H1 (cell line): ENCODE measurements around the gene ERFE. TPM values are rescaled to one million over a fixed set of nuclear protein-coding genes. Genes with fewer than 3 reads are reported as not detected.

Source experiments
- CTCF ChIA-PET: fragments of 300-600 bp; sonication (Branson Sonifier 250); formaldehyde crosslinking; loops from one replicate; lab custom pipeline; 2021; ENCODE audit not compliant: partially characterized antibody; lab: Charles Lee
- POLR2A ChIA-PET: fragments of 300-600 bp; sonication (Branson Sonifier 250); formaldehyde crosslinking; loops from one replicate; lab custom pipeline; 2021; ENCODE audit warnings: inconsistent platforms; ENCODE audit not compliant: partially characterized antibody; lab: Charles Lee
- DNase-seq, 2 experiments: peaks; one replicate each; pipeline versions ENCODE4 v3.0.0 to v3.0.0-alpha.2; 2010 to 2022; ENCODE audit warnings: low spot score in 2 of 2, low read depth in 1 of 2, mixed read lengths in 1 of 2
- FAIRE-seq: peaks from 2 replicates; lab custom pipeline; 2011; peaks lifted over from hg19 to GRCh38; lab: Jason Lieb, UNC
- H2AFZ ChIP-seq: 2 replicates; pipeline ENCODE4 v1.8.1; 2012; ENCODE audit warnings: low read length, inconsistent platforms
- H2AK5ac ChIP-seq: 2 replicates; pipeline ENCODE4 v1.6.1; 2013; ENCODE audit warnings: low read depth, low read length
- H2BK120ac ChIP-seq: replicated peaks from 2 replicates; pipeline ENCODE3; 2013; ENCODE audit warnings: low read depth, low read length, inconsistent platforms
- H2BK12ac ChIP-seq: 2 replicates; pipeline ENCODE4 v1.6.1; 2013; ENCODE audit warnings: low read depth, low read length
- H2BK15ac ChIP-seq: 2 replicates; pipeline ENCODE4 v1.6.1; 2013; ENCODE audit warnings: low read length
- H2BK20ac ChIP-seq: 2 replicates; pipeline ENCODE4 v1.6.1; 2013; ENCODE audit warnings: low read length
- H2BK5ac ChIP-seq: 2 replicates; pipeline ENCODE4 v1.6.1; 2013; ENCODE audit warnings: low read depth, low read length
- H3K14ac ChIP-seq: 2 replicates; pipeline ENCODE4 v1.6.1; 2013; ENCODE audit warnings: inconsistent platforms; ENCODE audit not compliant: insufficient read length
- H3K18ac ChIP-seq: 2 replicates; pipeline ENCODE4 v1.6.1; 2013; ENCODE audit warnings: low read length; ENCODE audit errors: extremely low read depth
- H3K23ac ChIP-seq: 2 replicates; pipeline ENCODE4 v1.6.1; 2013; ENCODE audit warnings: inconsistent platforms; ENCODE audit not compliant: insufficient read length
- H3K23me2 ChIP-seq: 2 replicates; pipeline ENCODE4 v1.6.1; 2013; ENCODE audit warnings: low read depth, low read length
- H3K27ac ChIP-seq: 2 replicates; pipeline ENCODE4 v1.6.1; 2011; ENCODE audit warnings: low read depth, low read length, inconsistent platforms
- H3K27me3 ChIP-seq, 4 experiments: replicated peaks in 1 of 4; 1 replicate in 1 of 4; 2 replicates in 3 of 4; pipeline versions ENCODE4 v1.6.1 to v1.8.1; 2011 to 2013; ENCODE audit warnings: low read length in 3 of 4, mild to moderate bottlenecking in 3 of 4, inconsistent platforms in 2 of 4, mixed read lengths in 2 of 4, moderate library complexity in 1 of 4; ENCODE audit not compliant: control insufficient read depth in 3 of 4, insufficient read depth in 3 of 4; ENCODE audit errors: extremely low read depth in 1 of 4
- H3K36me3 ChIP-seq, 4 experiments: 2 replicates each; pipeline versions ENCODE4 v1.6.1 to v1.8.1; 2011 to 2013; ENCODE audit warnings: mild to moderate bottlenecking in 4 of 4, low read length in 3 of 4, moderate library complexity in 2 of 4, control low read depth in 1 of 4, inconsistent platforms in 1 of 4; ENCODE audit not compliant: insufficient read depth in 4 of 4, control insufficient read depth in 2 of 4
- H3K4ac ChIP-seq: replicated peaks from 2 replicates; pipeline ENCODE3; 2013; ENCODE audit warnings: low read length, low read depth, mixed read lengths, inconsistent platforms; ENCODE audit not compliant: insufficient read length
- H3K4me1 ChIP-seq, 4 experiments: replicated peaks in 1 of 4; 1 replicate in 1 of 4; 2 replicates in 3 of 4; pipeline versions ENCODE4 v1.6.1 to v1.8.1; 2011 to 2013; ENCODE audit warnings: low read length in 3 of 4, inconsistent platforms in 2 of 4, mixed read lengths in 1 of 4; ENCODE audit not compliant: insufficient read depth in 4 of 4, control insufficient read depth in 3 of 4
- H3K4me2 ChIP-seq, 2 experiments: 2 replicates each; pipeline versions ENCODE4 v1.6.1 to v1.8.1; 2011 to 2013; ENCODE audit warnings: low read depth in 2 of 2, low read length in 2 of 2, control low read depth in 1 of 2, inconsistent platforms in 1 of 2, mild to moderate bottlenecking in 1 of 2; ENCODE audit not compliant: insufficient read depth in 1 of 2
- H3K4me3 ChIP-seq, 4 experiments: fragments of 200-600, 300-600 bp in 1 of 4; sonication (generic), shearing (Covaris generic), sonication (Bioruptor Twin) in 1 of 4; 2 replicates each; pipeline versions ENCODE4 v1.5.1 to v1.8.1; 2011 to 2016; ENCODE audit warnings: low read length in 4 of 4, low read depth in 3 of 4, control low read depth in 2 of 4, inconsistent platforms in 2 of 4, mild to moderate bottlenecking in 2 of 4, mixed read lengths in 1 of 4, moderate library complexity in 1 of 4; ENCODE audit not compliant: insufficient read depth in 2 of 4; ENCODE audit errors: extremely low read depth in 1 of 4
- H3K56ac ChIP-seq: replicated peaks from 2 replicates; pipeline ENCODE3; 2013; ENCODE audit warnings: low read depth, mild to moderate bottlenecking, mixed read lengths, low read length, inconsistent platforms; ENCODE audit not compliant: insufficient read length
- H3K79me1 ChIP-seq: 2 replicates; pipeline ENCODE4 v1.6.1; 2013; ENCODE audit warnings: low read depth, low read length, control low read depth
- H3K79me2 ChIP-seq, 2 experiments: 2 replicates each; pipeline versions ENCODE4 v1.6.1 to v1.8.1; 2012 to 2013; ENCODE audit warnings: low read length in 2 of 2, mild to moderate bottlenecking in 2 of 2, inconsistent platforms in 1 of 2; ENCODE audit not compliant: insufficient read depth in 2 of 2, control insufficient read depth in 1 of 2
- H3K9ac ChIP-seq, 4 experiments: replicated peaks in 1 of 4; 1 replicate in 1 of 4; 2 replicates in 3 of 4; pipeline versions ENCODE4 v1.6.1 to v1.8.1; 2011 to 2013; ENCODE audit warnings: low read depth in 3 of 4, low read length in 3 of 4, control low read depth in 2 of 4, mild to moderate bottlenecking in 2 of 4, moderate library complexity in 2 of 4, inconsistent platforms in 1 of 4; ENCODE audit errors: extremely low read depth in 1 of 4
- H3K9me3 ChIP-seq, 2 experiments: 2 replicates each; pipeline versions ENCODE4 v1.6.1 to v1.8.1; 2012 to 2013; ENCODE audit warnings: mild to moderate bottlenecking in 2 of 2, moderate library complexity in 2 of 2, control low read depth in 1 of 2, inconsistent platforms in 1 of 2, low read depth in 1 of 2, low read length in 1 of 2, mixed read lengths in 1 of 2; ENCODE audit not compliant: insufficient read depth in 2 of 2
- H4K20me1 ChIP-seq, 2 experiments: replicated peaks in 1 of 2; 2 replicates each; pipeline versions ENCODE3 to v1.8.1; 2011 to 2013; ENCODE audit warnings: inconsistent platforms in 2 of 2, low read length in 2 of 2, mild to moderate bottlenecking in 1 of 2; ENCODE audit not compliant: insufficient read depth in 2 of 2, control insufficient read depth in 1 of 2
- H4K5ac ChIP-seq: 2 replicates; pipeline ENCODE4 v1.6.1; 2013; ENCODE audit warnings: low read length, low read depth, mixed read lengths, inconsistent platforms; ENCODE audit not compliant: insufficient read length
- H4K8ac ChIP-seq: 2 replicates; pipeline ENCODE4 v1.8.0; 2013; ENCODE audit warnings: mild to moderate bottlenecking, moderate library complexity, low read length, inconsistent platforms; ENCODE audit not compliant: insufficient read depth; ENCODE audit errors: extremely low read depth
- H4K91ac ChIP-seq: replicated peaks from 2 replicates; pipeline ENCODE3; 2013; ENCODE audit warnings: low read length, mixed read lengths, inconsistent platforms; ENCODE audit not compliant: insufficient read length
- BACH1 ChIP-seq: IDR thresholded peaks from 2 replicates; pipeline ENCODE4 v1.6.1; 2012; ENCODE audit warnings: low read length, improper control_type of control experiment
- CEBPB ChIP-seq: IDR thresholded peaks from 2 replicates; pipeline ENCODE4 v1.6.1; 2012; ENCODE audit warnings: low read depth, low read length
- CTBP2 ChIP-seq: IDR thresholded peaks from 2 replicates; pipeline ENCODE4 v1.7.0; 2011; ENCODE audit warnings: borderline replicate concordance, mild to moderate bottlenecking, moderate library complexity, mixed read lengths, low read length; ENCODE audit not compliant: insufficient read depth, insufficient read length
- EZH2 ChIP-seq: fragments of 200-600 bp; sonication (generic); IDR thresholded peaks from 2 replicates; pipeline ENCODE4 v1.7.1; 2012; ENCODE audit warnings: low read depth, mild to moderate bottlenecking, moderate library complexity, low read length, inconsistent platforms; ENCODE audit not compliant: severe bottlenecking
- GABPA ChIP-seq: IDR thresholded peaks from 2 replicates; pipeline ENCODE4 v1.6.1; 2011; ENCODE audit warnings: mild to moderate bottlenecking, low read length, moderate library complexity, borderline replicate concordance; ENCODE audit not compliant: insufficient read depth
- KDM4A ChIP-seq: IDR thresholded peaks from one replicate; pipeline ENCODE4 v1.7.1; 2012; ENCODE audit warnings: low read depth, mild to moderate bottlenecking, moderate library complexity, low read length, inconsistent platforms; ENCODE audit not compliant: severe bottlenecking
- RAD21 ChIP-seq, 2 experiments: IDR thresholded peaks in 1 of 2; conservative IDR thresholded peaks in 1 of 2; 2 replicates each; pipeline ENCODE4 v1.6.1; 2011; ENCODE audit warnings: low read depth in 2 of 2, low read length in 2 of 2, improper control_type of control experiment in 1 of 2, inconsistent platforms in 1 of 2, mild to moderate bottlenecking in 1 of 2, moderate library complexity in 1 of 2
- RNF2 ChIP-seq: fragments of 200-900, 300-1000 bp; sonication (generic); IDR thresholded peaks from 2 replicates; pipeline ENCODE4 v1.7.1; 2016; ENCODE audit warnings: borderline replicate concordance, low read depth, mild to moderate bottlenecking, antibody characterized with exemption, low read length; ENCODE audit not compliant: poor library complexity, severe bottlenecking; ENCODE audit errors: missing control alignments
- SIRT6 ChIP-seq: IDR thresholded peaks from one replicate; pipeline ENCODE4 v1.7.1; 2012; ENCODE audit warnings: low read length, inconsistent platforms
- SP2 ChIP-seq: IDR thresholded peaks from 2 replicates; pipeline ENCODE4 v1.6.1; 2012; ENCODE audit warnings: mild to moderate bottlenecking, low read length, inconsistent platforms
- SUZ12 ChIP-seq: fragments of 200-600 bp; sonication (generic); IDR thresholded peaks from 2 replicates; pipeline ENCODE4 v1.6.1; 2012; ENCODE audit warnings: mild to moderate bottlenecking, inconsistent platforms, low read length, moderate library complexity, mixed read lengths
- TAF1 ChIP-seq: IDR thresholded peaks from 2 replicates; pipeline ENCODE4 v1.6.1; 2011; ENCODE audit warnings: mild to moderate bottlenecking, low read depth, low read length
- YY1 ChIP-seq: IDR thresholded peaks from 2 replicates; pipeline ENCODE4 v1.6.1; 2011; ENCODE audit warnings: low read depth, mild to moderate bottlenecking, low read length
- WGBS, 2 experiments: shearing (Covaris generic) in 1 of 2; methylation state at CpG; one replicate each; pipeline versions ENCODE4 v1.1.6 to v1.1.7; 2013 to 2015; ENCODE audit warnings: low lambda C conversion rate in 2 of 2, mixed read lengths in 2 of 2, inconsistent platforms in 1 of 2, low coverage in 1 of 2, missing lambda C conversion rate in 1 of 2; ENCODE audit not compliant: insufficient replicate concordance in 2 of 2, insufficient coverage in 1 of 2, insufficient read length in 1 of 2; ENCODE audit errors: extremely low coverage in 1 of 2, missing lambda C conversion rate in 1 of 2; 5-methylcytosine and 5-hydroxymethylcytosine counted together
- polyA plus RNA-seq, 7 experiments: library from polyadenylated mRNA; depleted of rRNA in 3 of 7; stranded (reverse) in 5 of 7; unstranded in 2 of 7; fragments of >200 nt in 5 of 7; fragments of 200-250 nt in 2 of 7; gene quantifications; 1 replicate in 5 of 7; 2 replicates in 1 of 7; 4 replicates in 1 of 7; pipeline versions ENCODE4 v1.2.1 to v1.2.3, GENCODE V29; 2011 to 2013; ENCODE audit warnings: missing spikeins in 2 of 7, mixed read lengths in 2 of 7
- total RNA-seq: library from RNA; stranded (reverse); fragmentation: NEBNext Ultra II Directional; extraction: Animal tissue kit (Norgen Biotek cat#: 25700); gene quantifications from 2 replicates; pipeline ENCODE4 v1.2.1, GENCODE V29; 2021
- TF ChIP-seq, protein P1 (sequence below): IDR thresholded peaks from 2 replicates; pipeline ENCODE4 v1.6.1; 2012; ENCODE audit warnings: inconsistent platforms

The ERFE gene
- total and polyA plus RNA-seq, 2 of the 8 experiments (the other 6 are each of a cell fraction or from before 2014, with no cell fraction given): 2.5 to 3.6 TPM

DNA sequence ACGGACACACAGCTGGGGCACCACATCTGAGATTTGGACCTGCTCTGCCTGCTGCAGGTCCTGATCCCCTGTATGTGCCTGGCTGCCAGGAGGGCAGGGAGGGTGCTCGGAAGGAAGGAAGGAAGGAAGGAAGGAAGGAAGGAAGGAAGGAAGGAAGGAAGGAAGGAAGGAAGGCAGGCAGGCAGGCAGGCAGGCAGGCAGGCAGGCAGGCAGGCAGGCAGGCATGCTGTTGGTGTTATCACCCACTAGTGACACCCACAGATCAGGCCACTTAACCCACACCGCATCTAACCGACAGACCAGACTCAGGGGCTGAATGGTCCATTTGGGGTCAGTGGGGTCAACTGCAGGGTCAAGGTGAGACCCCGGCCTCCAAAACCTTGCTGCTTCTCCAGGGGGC lies 14.5 kb upstream of the ERFE start:
- Histone ChIP-seq H3K4me3 (no peak overlapping the region), H3K4me1 (no peaks in the 10 kb centered on the region), H4K20me1 (no peaks in the 10 kb centered on the region), H3K36me3 (no peaks in the 10 kb centered on the region; a peak in 1 of 8 replicates), H3K4me2 (no peak overlapping the region), H3K23ac (no peak overlapping the region), H4K91ac (no peak overlapping the region), H4K5ac (no peak overlapping the region), H3K14ac (no peak overlapping the region), H3K4ac (no peak overlapping the region), H3K79me1 (no peaks in the 10 kb centered on the region), H2AFZ (no peak overlapping the region), H2BK20ac (no peak overlapping the region), H3K56ac (no peak overlapping the region), H2BK12ac (no peak overlapping the region), H3K9ac (no peak overlapping the region), H3K23me2 (no peaks in the 10 kb centered on the region), H4K8ac (no peak overlapping the region), H2BK120ac (no peak overlapping the region), H2BK5ac (no peak overlapping the region), H3K18ac (no peak overlapping the region), H3K79me2 (no peaks in the 10 kb centered on the region), H3K27ac (no peak overlapping the region), H3K9me3 (no peaks in the 10 kb centered on the region), H2BK15ac (no peak overlapping the region), H2AK5ac (no peak overlapping the region), H3K27me3 (no peaks in the 10 kb centered on the region)
- ChIA-PET POLR2A (no interaction called here), CTCF (interaction anchor here (7.1 kb wide), 1 partner anchor 9 kb away, joined by 72 read pairs; no protein-coding TSS in a partner anchor)
- 97% methylated on average over 5 of the region's 5 CpGs; no CpG with 5 or more reads in 1 of the 2 experiments for WGBS, 2 experiments
- FAIRE-seq (no peak), DNase-seq (no peak)
- TF ChIP-seq CTBP2 (no peak), RAD21 (IDR thresholded peaks at IDR 0.05 in 1 of 2, conservative IDR thresholded peaks at IDR 0.05 in 1 of 2; ENCODE audit: low read depth in 2 of 2, low read length in 2 of 2) (no peak), YY1 (no peak), SP2 (no peak), RNF2 (no peak), CEBPB (no peak), SUZ12 (no peak), KDM4A (no peak), BACH1 (no peak), GABPA (no peak), SIRT6 (no peak), TAF1 (no peak), EZH2 (no peak)
- TF ChIP-seq, protein P1, sequence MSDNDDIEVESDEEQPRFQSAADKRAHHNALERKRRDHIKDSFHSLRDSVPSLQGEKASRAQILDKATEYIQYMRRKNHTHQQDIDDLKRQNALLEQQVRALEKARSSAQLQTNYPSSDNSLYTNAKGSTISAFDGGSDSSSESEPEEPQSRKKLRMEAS: no peak
